GM19023 (cell line): ENCODE measurements around the gene JAKMIP1.

ENCODE experiments used
- ATAC-seq: cut with Tn5 transposase; IDR thresholded peaks from one replicate; pipeline ENCODE4 v1.9.1; 2021; ENCODE audit warnings: mild to moderate bottlenecking, moderate library complexity; ENCODE audit not compliant: unreplicated experiment

JAKMIP1 gene

DNA sequence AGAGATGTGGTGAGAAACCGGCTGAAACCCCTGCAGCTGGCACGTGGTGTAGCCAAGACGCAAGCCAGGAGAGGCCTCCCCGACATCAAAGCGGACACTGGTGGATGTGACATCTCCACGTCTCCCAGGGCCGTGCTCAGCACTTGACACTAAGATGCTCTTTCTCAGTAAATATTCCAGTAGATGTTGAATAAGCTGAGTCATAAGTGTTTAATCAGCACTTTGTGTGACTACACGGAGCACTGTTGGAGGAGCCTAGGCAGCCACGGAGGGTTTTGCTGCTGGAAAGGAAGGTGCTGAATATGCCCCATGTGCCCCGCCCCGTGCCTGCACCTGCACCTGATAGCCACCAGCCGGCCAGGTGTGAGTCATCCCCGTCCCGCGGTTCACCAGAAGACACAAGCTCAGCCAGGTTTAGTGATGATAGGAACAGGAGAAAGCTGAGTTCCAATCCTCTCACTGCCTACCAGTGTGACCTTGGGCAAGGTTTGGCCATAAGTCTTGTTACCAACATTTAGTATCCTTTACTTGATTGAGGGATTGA lies 153.1 kb downstream of the JAKMIP1 start:
- ATAC-seq = no peak

GRCh38 chr4:6046526-6047129 lies 153.7 kb downstream of the JAKMIP1 start:
- ATAC-seq = no peak

DNA sequence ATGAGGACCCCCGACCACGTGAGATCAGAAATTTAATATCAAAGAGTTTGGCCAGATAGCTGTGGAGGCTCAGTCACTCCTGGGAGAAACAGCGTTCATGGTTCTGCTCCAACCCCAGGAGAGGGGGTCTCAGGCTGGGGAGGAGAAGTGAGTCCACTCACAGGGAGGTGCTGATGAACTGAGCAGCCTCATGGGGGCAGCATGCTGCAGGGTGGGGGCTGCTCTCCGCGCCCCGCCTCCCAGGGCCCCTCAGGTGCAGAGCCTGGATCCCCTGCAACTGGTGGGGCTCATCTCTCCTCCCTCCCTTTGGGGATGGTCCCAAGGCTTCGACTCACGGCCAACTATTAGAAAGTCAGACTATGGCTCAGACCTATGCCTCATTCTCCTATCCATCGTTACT lies 155.5 kb downstream of the JAKMIP1 start:
- no peak for ATAC-seq

- ATAC-seq = no peak
Measured at GRCh38 chr4:6044276-6044675, 156.1 kb downstream of the JAKMIP1 start.

GRCh38 chr4:6043843-6044242 lies 156.5 kb downstream of the JAKMIP1 start:
- ATAC-seq = no peak

DNA sequence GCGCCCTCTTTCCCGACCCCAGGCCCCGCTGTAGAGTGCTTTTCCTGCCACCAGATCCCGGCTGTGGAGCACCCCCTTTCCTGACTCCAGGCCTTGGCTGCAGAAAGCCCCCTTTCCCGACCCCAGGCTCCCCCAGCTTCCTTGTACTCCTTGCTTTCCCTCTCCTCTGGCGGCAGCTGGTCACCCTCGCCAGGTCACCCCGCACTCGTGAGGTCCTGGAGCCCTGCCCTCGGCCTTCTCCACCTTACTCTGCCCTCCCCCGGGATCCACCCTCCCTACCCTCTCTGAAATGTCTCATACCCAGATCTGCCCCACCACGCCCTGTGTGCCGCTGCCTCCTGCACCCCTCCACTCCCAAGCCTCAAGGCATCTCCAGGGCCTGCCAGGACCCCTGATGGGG lies 157.2 kb downstream of the JAKMIP1 start:
- ATAC-seq = no peak

DNA sequence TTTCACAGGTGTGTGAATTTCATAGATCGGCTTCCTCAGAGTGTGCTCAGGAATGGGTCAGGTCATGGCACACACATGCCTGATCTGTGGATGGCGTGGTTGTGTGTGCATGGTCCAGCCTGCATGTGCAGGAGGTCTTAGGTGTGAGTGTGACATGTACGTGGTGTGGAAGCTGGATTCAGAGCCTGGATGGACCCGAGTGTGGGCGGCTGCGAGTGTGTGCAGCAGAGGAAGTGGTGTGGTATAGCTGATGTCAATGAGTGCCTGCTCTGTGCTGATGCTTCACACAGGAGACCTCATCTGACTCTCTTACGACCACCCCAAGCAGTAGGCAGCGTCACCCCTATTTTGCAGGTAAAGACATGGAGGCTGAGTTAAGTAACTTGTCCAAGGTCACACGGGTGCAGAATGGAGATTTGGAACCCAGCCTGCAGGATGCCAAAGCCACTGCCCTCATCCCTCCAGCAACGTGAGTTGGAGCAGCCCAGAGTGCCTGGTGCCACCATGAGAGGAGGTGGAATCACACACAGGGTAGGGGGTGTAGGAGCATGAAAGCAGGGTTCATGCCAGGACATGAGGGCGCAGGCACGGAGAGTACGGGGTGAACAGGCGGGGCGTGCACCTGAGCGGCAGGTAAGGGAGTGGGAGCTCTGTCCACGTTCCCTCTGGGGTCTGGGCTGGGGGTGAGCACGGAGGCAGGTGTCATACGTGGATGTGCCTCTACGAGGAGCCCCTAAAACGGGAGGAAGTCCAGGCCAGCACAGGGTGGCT lies 157.9 kb downstream of the JAKMIP1 start:
- ATAC-seq = no peak

DNA sequence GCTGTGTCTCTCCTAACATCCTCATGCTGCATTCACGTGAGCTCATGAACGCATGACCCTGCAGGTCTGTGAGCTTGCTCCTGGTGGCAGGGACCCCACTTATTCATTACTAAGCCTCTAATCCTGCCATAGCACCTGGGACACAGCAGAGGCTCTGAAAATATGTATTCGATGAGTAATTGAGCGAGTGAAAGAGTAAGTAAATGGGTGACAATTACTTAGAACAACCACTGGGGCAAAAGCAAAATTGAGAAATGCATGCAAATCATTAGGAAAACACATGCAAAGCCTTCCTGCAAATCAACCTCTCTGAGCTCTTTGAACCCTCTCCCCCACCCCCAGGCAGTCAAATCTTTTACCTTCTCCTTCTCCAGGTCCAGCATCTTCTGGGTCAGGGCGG lies 158.5 kb downstream of the JAKMIP1 start:
- ATAC-seq = no peak

- no peak for ATAC-seq
Measured at GRCh38 chr4:6038711-6039110, 161.6 kb downstream of the JAKMIP1 start.

DNA sequence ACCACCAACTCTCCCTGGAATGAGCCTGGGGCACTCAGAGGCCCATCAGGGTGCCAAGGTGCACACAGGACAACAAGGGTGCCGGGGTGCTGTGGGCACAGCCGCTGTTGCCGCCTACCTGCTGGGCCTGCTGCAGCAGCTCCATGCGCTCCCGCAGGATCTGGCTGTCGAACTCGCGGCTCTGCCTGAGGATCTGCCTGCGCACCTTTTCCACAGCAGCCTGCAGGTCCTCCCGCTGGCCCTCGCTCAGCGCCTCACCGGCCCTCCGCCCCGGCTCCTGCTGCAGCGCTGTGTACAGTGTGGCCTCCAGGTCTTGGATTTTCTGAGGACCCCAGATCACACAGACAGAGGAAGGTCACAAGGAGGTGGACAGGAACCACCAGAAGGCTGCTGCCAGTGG lies 164.6 kb downstream of the JAKMIP1 start:
- ATAC-seq = no peak

GRCh38 chr4:6033381-6033780 lies 167.0 kb downstream of the JAKMIP1 start:
- ATAC-seq = no peak

DNA sequence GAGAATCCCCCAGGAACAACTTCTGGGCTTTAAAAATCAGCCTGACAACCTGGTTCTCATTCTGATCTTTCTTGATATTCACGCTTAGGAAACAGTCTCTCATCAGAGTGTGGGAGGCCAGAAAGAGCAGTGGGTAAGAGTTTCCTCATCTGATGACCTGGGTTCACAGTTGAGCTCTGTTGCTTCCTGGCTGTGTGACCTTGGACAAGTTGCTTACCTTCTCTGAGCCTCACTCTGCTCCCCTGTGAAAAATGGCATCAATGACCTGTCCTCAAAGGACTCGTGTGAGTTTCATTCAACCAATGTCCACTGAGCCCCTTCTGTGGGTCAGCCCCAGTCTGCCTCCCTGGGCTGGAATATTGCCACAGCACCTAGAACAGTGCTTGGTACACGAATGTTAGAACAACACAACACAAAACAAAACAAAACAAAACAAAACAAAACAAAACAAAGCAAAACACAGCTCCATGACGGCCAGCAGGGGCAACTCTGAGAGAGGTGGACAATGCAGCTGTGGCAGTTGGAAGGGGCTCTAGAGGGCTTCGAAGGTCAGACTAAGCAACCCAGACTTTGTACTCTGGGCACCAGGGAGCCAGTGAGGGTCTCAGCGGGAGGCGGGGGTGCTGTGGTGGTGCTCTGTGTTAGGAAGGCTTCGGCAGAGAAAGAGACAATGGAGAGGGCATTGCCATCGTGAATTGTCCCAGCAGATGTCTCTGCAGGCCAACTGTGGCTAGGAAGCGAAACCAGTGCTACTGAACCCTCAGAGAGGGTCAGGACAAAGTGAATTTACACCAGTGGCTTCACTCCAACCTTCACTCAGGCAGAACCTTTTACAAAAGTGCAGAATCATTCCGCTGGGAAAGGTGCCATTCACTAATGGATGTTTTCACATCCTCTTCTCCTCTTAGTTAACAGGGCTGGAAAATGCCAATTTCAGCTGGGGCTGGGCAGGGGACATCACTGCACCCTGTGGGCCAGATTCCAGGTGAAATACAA lies 167.8 kb downstream of the JAKMIP1 start:
- ATAC-seq = no peak

- no peak for ATAC-seq
Measured at GRCh38 chr4:6031846-6032245, 168.5 kb downstream of the JAKMIP1 start.

- no peak for ATAC-seq
Measured at GRCh38 chr4:6030679-6031078, 169.7 kb downstream of the JAKMIP1 start.

DNA sequence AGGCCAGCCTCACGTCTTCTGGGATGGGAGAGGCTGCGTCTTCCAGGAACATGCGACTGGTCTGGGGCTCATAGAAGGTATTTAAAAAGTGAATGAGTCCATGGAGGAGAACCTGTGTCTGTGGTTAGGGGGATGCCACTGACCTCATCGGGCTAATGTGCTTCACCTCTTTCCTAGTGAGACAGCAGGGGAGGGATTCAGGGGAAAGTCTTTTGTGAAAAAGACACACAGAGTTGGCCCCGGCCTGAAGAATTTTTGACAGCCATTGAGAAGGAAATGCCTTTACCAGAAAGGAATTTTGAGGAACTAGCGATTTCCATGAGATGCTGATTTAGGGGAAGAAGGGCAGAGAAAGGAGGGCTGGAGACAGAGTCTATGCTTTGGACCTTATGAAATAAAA lies 171.1 kb downstream of the JAKMIP1 start:
- ATAC-seq = no peak

GRCh38 chr4:6028168-6028567 lies 172.2 kb downstream of the JAKMIP1 start:
- no peak for ATAC-seq

GRCh38 chr4:6027392-6027791 lies 173.0 kb downstream of the JAKMIP1 start:
- no peak for ATAC-seq

DNA sequence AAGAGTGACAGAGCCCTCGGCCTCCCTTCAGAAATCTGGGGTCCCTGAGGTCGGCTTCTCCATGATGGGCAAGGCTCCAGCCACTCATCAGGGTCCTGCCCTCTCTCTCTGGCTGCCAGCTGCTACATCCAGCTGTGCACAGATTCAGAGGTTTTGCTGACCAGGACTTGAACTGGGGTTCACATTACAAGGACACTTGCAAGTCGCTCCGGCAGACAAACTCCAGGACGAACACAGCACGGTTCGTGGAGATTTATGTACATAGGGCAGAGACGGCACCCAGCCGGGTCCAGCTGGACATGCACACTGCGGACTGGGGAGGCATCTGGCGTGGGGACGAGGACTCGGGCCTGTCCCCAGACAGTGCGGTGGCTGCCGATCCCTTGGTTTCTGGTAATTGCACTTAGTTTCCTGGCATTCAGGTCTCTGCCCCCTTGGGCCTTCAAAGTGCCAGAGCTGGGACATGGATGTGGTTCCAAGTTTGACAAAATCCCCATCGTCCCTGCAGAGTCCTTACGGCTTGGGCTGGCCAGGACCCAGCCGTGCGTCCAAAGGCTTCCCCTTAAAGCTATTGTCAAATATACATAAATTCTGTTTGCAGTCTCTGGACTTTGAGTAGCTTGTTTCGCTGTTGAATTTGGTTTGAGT lies 175.9 kb downstream of the JAKMIP1 start:
- no peak for ATAC-seq

GRCh38 chr4:6023731-6024130 lies 176.6 kb downstream of the JAKMIP1 start:
- no peak for ATAC-seq

- no peak for ATAC-seq
Measured at GRCh38 chr4:6022607-6023288, 177.6 kb downstream of the JAKMIP1 start.
